Neural progenitor cell (in vitro differentiated cells): ENCODE data around the gene SLC25A48. TPM values are rescaled to one million over a fixed set of nuclear protein-coding genes. Genes with fewer than 3 reads are reported as not detected.

Experiments
- DNase-seq: peaks from one replicate; pipeline ENCODE4 v3.0.0-alpha.2; 2016; ENCODE audit warnings: low spot score
- H2AFZ ChIP-seq: fragments of 200-600 bp; sonication (generic); replicated peaks from 2 replicates; pipeline ENCODE4 v1.6.1; 2016; ENCODE audit warnings: antibody characterized with exemption
- H3F3A ChIP-seq: fragments of 200-600 bp; sonication (generic); 2 replicates; pipeline ENCODE4 v1.6.1; 2016; ENCODE audit warnings: antibody characterized with exemption, low read depth
- H3K27ac ChIP-seq: fragments of 200-600 bp; sonication (generic); 2 replicates; pipeline ENCODE4 v1.5.1; 2016; ENCODE audit warnings: mild to moderate bottlenecking
- H3K27me3 ChIP-seq: fragments of 200-600 bp; sonication (generic); 2 replicates; pipeline ENCODE4 v1.6.1; 2016; ENCODE audit warnings: mild to moderate bottlenecking, moderate library complexity
- H3K36me3 ChIP-seq: fragments of 200-600 bp; sonication (generic); 2 replicates; pipeline ENCODE4 v1.5.1; 2016
- H3K4me1 ChIP-seq: fragments of 200-600 bp; sonication (generic); 2 replicates; pipeline ENCODE4 v1.6.1; 2016; ENCODE audit warnings: mixed run types
- H3K4me2 ChIP-seq: fragments of 200-600 bp; sonication (generic); 2 replicates; pipeline ENCODE4 v1.6.1; 2016
- H3K4me3 ChIP-seq: fragments of 200-600 bp; sonication (generic); 2 replicates; pipeline ENCODE4 v1.5.1; 2016
- H3K79me2 ChIP-seq: fragments of 200-600 bp; sonication (generic); 2 replicates; pipeline ENCODE4 v1.6.1; 2016; ENCODE audit warnings: low read depth
- H3K9ac ChIP-seq: fragments of 200-600 bp; sonication (generic); 2 replicates; pipeline ENCODE4 v1.6.1; 2016
- H3K9me3 ChIP-seq: fragments of 200-600 bp; sonication (generic); 2 replicates; pipeline ENCODE4 v1.5.1; 2016; ENCODE audit warnings: low read depth
- H4K20me1 ChIP-seq: fragments of 200-600 bp; sonication (generic); 2 replicates; pipeline ENCODE4 v1.6.1; 2016; ENCODE audit warnings: low read depth
- H3K27ac Mint-ChIP-seq: 3 replicates; pipeline ENCODE4 v1.8.0; 2021; ENCODE audit warnings: mixed read lengths
- H3K27me3 Mint-ChIP-seq: 2 replicates; pipeline ENCODE4 v1.8.0; 2022; ENCODE audit warnings: low read depth, mild to moderate bottlenecking, inconsistent platforms, moderate library complexity, mixed read lengths; ENCODE audit not compliant: insufficient read depth
- H3K36me3 Mint-ChIP-seq: 3 replicates; pipeline ENCODE4 v1.8.0; 2021; ENCODE audit warnings: mixed read lengths
- H3K4me1 Mint-ChIP-seq: 3 replicates; pipeline ENCODE4 v1.8.0; 2021; ENCODE audit warnings: mixed read lengths
- H3K4me3 Mint-ChIP-seq: 3 replicates; pipeline ENCODE4 v1.8.0; 2021; ENCODE audit warnings: mild to moderate bottlenecking, moderate library complexity, mixed read lengths
- H3K9me3 Mint-ChIP-seq: 3 replicates; pipeline ENCODE4 v1.8.0; 2020; ENCODE audit warnings: mixed read lengths
- CTCF ChIP-seq: fragments of 200-600 bp; sonication (generic); IDR thresholded peaks from 2 replicates; pipeline ENCODE4 v1.5.1; 2017; ENCODE audit warnings: antibody characterized with exemption, mild to moderate bottlenecking
- EZH2 ChIP-seq: fragments of 200-600 bp; sonication (generic); IDR thresholded peaks from 2 replicates; pipeline ENCODE4 v1.6.1; 2017; ENCODE audit warnings: antibody characterized with exemption, mild to moderate bottlenecking, moderate library complexity
- EZH2phosphoT487 ChIP-seq: fragments of 200-600 bp; sonication (generic); IDR thresholded peaks from 2 replicates; pipeline ENCODE4 v1.6.1; 2017; ENCODE audit warnings: antibody characterized with exemption
- total RNA-seq: library from RNA; depleted of rRNA; stranded (reverse); fragments of >200 nt; gene quantifications from 2 replicates; pipeline ENCODE4 v1.2.3, GENCODE V29; 2015; ENCODE audit warnings: low replicate concordance

SLC25A48 gene
- total RNA-seq, 1 donor from 2014 or later = not detected

GRCh38 chr5:135826994-135827671, 7.3 kb upstream of the SLC25A48 start:
- no peaks in the 10 kb centered on the region for H4K20me1 ChIP-seq
- no peaks in the 10 kb centered on the region for H3K79me2 ChIP-seq
- peaks cover 9% of the 10 kb centered on the region for H3K4me1 Mint-ChIP-seq
- no peaks in the 10 kb centered on the region for H3K4me1 ChIP-seq
- H3K4me2 ChIP-seq = no peak overlapping the region
- H3F3A ChIP-seq = no peaks in the 10 kb centered on the region
- H3K4me3 Mint-ChIP-seq = no peak overlapping the region
- no peak overlapping the region for H2AFZ ChIP-seq
- H3K27ac Mint-ChIP-seq = no peak overlapping the region
- peaks cover 20% of the 10 kb centered on the region for H3K27me3 Mint-ChIP-seq
- H3K9ac ChIP-seq = no peak overlapping the region
- no peaks in the 10 kb centered on the region for H3K36me3 Mint-ChIP-seq
- no peaks in the 10 kb centered on the region for H3K9me3 ChIP-seq
- DNase-seq = no peak
- TF ChIP-seq EZH2phosphoT487 (no peak), EZH2 (no peak), CTCF (no peak)
- H3K36me3 ChIP-seq = no peaks in the 10 kb centered on the region
- H3K27me3 ChIP-seq = peaks cover 23% of the 10 kb centered on the region
- no peaks in the 10 kb centered on the region for H3K9me3 Mint-ChIP-seq
- no peak overlapping the region for H3K27ac ChIP-seq
- no peak overlapping the region for H3K4me3 ChIP-seq

- Histone ChIP-seq H3K4me2 (no peak overlapping the region), H3K9me3 (no peaks in the 10 kb centered on the region), H3K27me3 (peaks cover 33% of the 10 kb centered on the region), H3K9ac (no peak overlapping the region), H3K4me3 (no peak overlapping the region), H3K79me2 (no peaks in the 10 kb centered on the region), H2AFZ (no peak overlapping the region), H3K36me3 (no peaks in the 10 kb centered on the region), H3K4me1 (no peaks in the 10 kb centered on the region), H3K27ac (no peak overlapping the region), H4K20me1 (peaks cover 1% of the 10 kb centered on the region), H3F3A (no peaks in the 10 kb centered on the region)
- Mint-ChIP-seq H3K9me3 (no peaks in the 10 kb centered on the region), H3K36me3 (no peaks in the 10 kb centered on the region), H3K27me3 (peaks cover 22% of the 10 kb centered on the region), H3K4me3 (no peak overlapping the region), H3K27ac (no peak overlapping the region), H3K4me1 (peaks cover 9% of the 10 kb centered on the region)
- no peak for DNase-seq
- TF ChIP-seq CTCF (no peak), EZH2 (no peak), EZH2phosphoT487 (no peak)
These were observed 6.3 kb upstream of the SLC25A48 start for GRCh38 chr5:135827965-135828781.

- H3K9ac ChIP-seq = no peak overlapping the region
- no peak for DNase-seq
- no peaks in the 10 kb centered on the region for H3K9me3 ChIP-seq
- H3K9me3 Mint-ChIP-seq = no peaks in the 10 kb centered on the region
- no peak overlapping the region for H3K4me3 Mint-ChIP-seq
- H3K27ac Mint-ChIP-seq = no peak overlapping the region
- no peak overlapping the region for H2AFZ ChIP-seq
- no peaks in the 10 kb centered on the region for H3K36me3 Mint-ChIP-seq
- H3K27me3 ChIP-seq = peaks cover 39% of the 10 kb centered on the region
- H4K20me1 ChIP-seq = peaks cover 3% of the 10 kb centered on the region
- H3K4me1 ChIP-seq = no peaks in the 10 kb centered on the region
- H3F3A ChIP-seq = no peaks in the 10 kb centered on the region
- H3K27ac ChIP-seq = no peak overlapping the region
- H3K27me3 Mint-ChIP-seq = peaks cover 25% of the 10 kb centered on the region
- TF ChIP-seq EZH2 = no peak
- no peak for TF ChIP-seq CTCF
- no peak for TF ChIP-seq EZH2phosphoT487
- no peak overlapping the region for H3K4me2 ChIP-seq
- H3K79me2 ChIP-seq = no peaks in the 10 kb centered on the region
- no peaks in the 10 kb centered on the region for H3K36me3 ChIP-seq
- peaks cover 9% of the 10 kb centered on the region for H3K4me1 Mint-ChIP-seq
- no peak overlapping the region for H3K4me3 ChIP-seq
These were observed 5.7 kb upstream of the SLC25A48 start for GRCh38 chr5:135828782-135829127.
